Uterus (tissue), 4 donors: ENCODE data around the gene TRIM3. TPM values are rescaled to one million over a fixed set of nuclear protein-coding genes. Genes with fewer than 3 reads are reported as not detected.

Source experiments
- DNase-seq, 2 donors: peaks; one replicate each; pipeline ENCODE4 v3.0.0-alpha.2; 2019 to 2020
- H3K27ac ChIP-seq, 2 donors: fragments of 200-600 bp; sonication (generic); 1 replicate in 1 of 2; 2 replicates in 1 of 2; pipeline ENCODE4 v1.5.1; 2016 to 2018
- H3K27me3 ChIP-seq, 2 donors: fragments of 200-600 bp; sonication (generic); one replicate each; pipeline ENCODE4 v1.5.1; 2018 to 2019; ENCODE audit warnings: control low read depth in 1 of 2
- H3K36me3 ChIP-seq, 2 donors: fragments of 200-600 bp; sonication (generic); one replicate each; pipeline ENCODE4 v1.5.1; 2019; ENCODE audit warnings: control low read depth in 1 of 2
- H3K4me1 ChIP-seq, 2 donors: fragments of 200-600 bp; sonication (generic); one replicate each; pipeline ENCODE4 v1.5.1; 2018 to 2019; ENCODE audit warnings: control low read depth in 1 of 2
- H3K4me3 ChIP-seq, 2 donors: fragments of 200-600 bp; sonication (generic); 1 replicate in 1 of 2; 2 replicates in 1 of 2; pipeline ENCODE4 v1.5.1; 2018 to 2019; ENCODE audit warnings: mild to moderate bottlenecking in 1 of 2
- H3K9me3 ChIP-seq, 2 donors: fragments of 200-600 bp; sonication (generic); one replicate each; pipeline ENCODE4 v1.5.1; 2019; ENCODE audit warnings: control low read depth in 1 of 2
- CTCF ChIP-seq, 4 experiments: fragments of 200-600 bp in 2 of 4; fragments of 450-650 bp in 2 of 4; sonication (generic) in 2 of 4; IDR thresholded peaks; one replicate each; pipeline ENCODE4 v1.5.1; 2016 to 2019; ENCODE audit warnings: antibody characterized with exemption in 4 of 4, mild to moderate bottlenecking in 2 of 4, moderate library complexity in 1 of 4
- POLR2A ChIP-seq, 2 donors: fragments of 450-650 bp; IDR thresholded peaks; one replicate each; pipeline ENCODE4 v1.6.1; 2016; ENCODE audit warnings: antibody characterized with exemption in 2 of 2, mild to moderate bottlenecking in 1 of 2, moderate library complexity in 1 of 2
- intact Hi-C: fragments of 100-400 bp; cut with DNase I; formaldehyde crosslinking; loops from one replicate; pipeline ENCODE4 v1.15.1; 2023; ENCODE audit warnings: low total_unique reads
- total RNA-seq, 4 donors: library from RNA; depleted of rRNA in 3 of 4; stranded (reverse); fragments of >200 nt in 3 of 4; gene quantifications; one replicate each; pipeline versions ENCODE4 v1.1.0 to v1.2.4, GENCODE V29; 2014 to 2023
- donor health status: DM: yes; HTN: yes; CAD: no.

TRIM3 gene
- total RNA-seq, 4 donors from 2014 or later = 9.5 to 42.4 (median 29.6) TPM

- TF ChIP-seq POLR2A (IDR thresholded peaks at IDR 0.05) = no peak
- TF ChIP-seq CTCF (IDR thresholded peaks at IDR 0.05) = no peak
- DNase-seq = no peak
- H3K4me1 ChIP-seq = no peaks in the 10 kb centered on the region
- H3K36me3 ChIP-seq = no peaks in the 10 kb centered on the region
- no peaks in the 10 kb centered on the region for H3K9me3 ChIP-seq
- H3K27ac ChIP-seq = no peak overlapping the region
- intact Hi-C loops = no loop called here
- no peak overlapping the region for H3K4me3 ChIP-seq
- no peaks in the 10 kb centered on the region for H3K27me3 ChIP-seq
These were observed 62.1 kb downstream of the TRIM3 start for GRCh38 chr11:6411594-6412031.

- Histone ChIP-seq H3K27ac (no peak overlapping the region), H3K4me1 (no peaks in the 10 kb centered on the region), H3K4me3 (no peak overlapping the region), H3K27me3 (no peaks in the 10 kb centered on the region), H3K36me3 (no peaks in the 10 kb centered on the region), H3K9me3 (no peaks in the 10 kb centered on the region)
- no peak for DNase-seq
- TF ChIP-seq POLR2A (IDR thresholded peaks at IDR 0.05) (no peak), CTCF (IDR thresholded peaks at IDR 0.05) (no peak)
- intact Hi-C loops = no loop called here
These were observed 62.9 kb downstream of the TRIM3 start for GRCh38 chr11:6410695-6411430.

GRCh38 chr11:6406370-6406769 lies 67.4 kb downstream of the TRIM3 start:
- no peaks in the 10 kb centered on the region for H3K36me3 ChIP-seq
- no peaks in the 10 kb centered on the region for H3K27me3 ChIP-seq
- intact Hi-C loops = no loop called here
- no peak overlapping the region for H3K4me3 ChIP-seq
- H3K9me3 ChIP-seq = no peaks in the 10 kb centered on the region
- H3K27ac ChIP-seq = no peak overlapping the region
- no peak for DNase-seq
- peaks cover 0 to 12% of the 10 kb centered on the region in 2 donors for H3K4me1 ChIP-seq
- no peak for TF ChIP-seq POLR2A (IDR thresholded peaks at IDR 0.05)
- no peak for TF ChIP-seq CTCF (IDR thresholded peaks at IDR 0.05)

- intact Hi-C loops = no loop called here
- no peaks in the 10 kb centered on the region for H3K36me3 ChIP-seq
- no peak for TF ChIP-seq POLR2A (IDR thresholded peaks at IDR 0.05)
- TF ChIP-seq CTCF (IDR thresholded peaks at IDR 0.05) = no peak
- H3K27me3 ChIP-seq = no peaks in the 10 kb centered on the region
- no peak for DNase-seq
- H3K27ac ChIP-seq = no peak overlapping the region
- H3K9me3 ChIP-seq = no peaks in the 10 kb centered on the region
- no peak overlapping the region for H3K4me3 ChIP-seq
- H3K4me1 ChIP-seq = peaks cover 0 to 12% of the 10 kb centered on the region in 2 donors
These were observed 67.9 kb downstream of the TRIM3 start for GRCh38 chr11:6405846-6406245.

GRCh38 chr11:6405052-6405667 lies 68.6 kb downstream of the TRIM3 start:
- TF ChIP-seq POLR2A (IDR thresholded peaks at IDR 0.05) (no peak), CTCF (IDR thresholded peaks at IDR 0.05) (no peak)
- H3K4me3 ChIP-seq = no peak overlapping the region
- peaks cover 0 to 12% of the 10 kb centered on the region in 2 donors for H3K4me1 ChIP-seq
- no peaks in the 10 kb centered on the region for H3K27me3 ChIP-seq
- intact Hi-C loops = no loop called here
- no peaks in the 10 kb centered on the region for H3K9me3 ChIP-seq
- H3K27ac ChIP-seq = peak overlapping the region in 1 of 2 donors; percentile 25
- peak in 1 of 2 donors; percentile 41 for DNase-seq
- no peaks in the 10 kb centered on the region for H3K36me3 ChIP-seq
